A549 (cell line): ENCODE measurements around the gene CUX1. TPM values are rescaled to one million over a fixed set of nuclear protein-coding genes. Genes with fewer than 3 reads are reported as not detected.
A peak's percentile ranks its signal among the peaks of the same experiment; 100 is the strongest.

Experiments
- ATAC-seq, 2 experiments: fragments of 200-7000 bp in 1 of 2; fragments of >200 bp in 1 of 2; cut with Nextera tagmentation in 1 of 2; cut with Tn5 transposase in 1 of 2; 3 replicates each; pipeline versions ENCODE4 v1.8.0 to v1.9.1; 2018 to 2020; ENCODE audit warnings: mild to moderate bottlenecking in 1 of 2, moderate library complexity in 1 of 2
- CTCF ChIA-PET: fragments of 300-600 bp; sonication (Branson Sonifier 250); formaldehyde crosslinking; extraction: SDS; loops from one replicate; lab custom pipeline; 2021; ENCODE audit warnings: antibody characterized with exemption, inconsistent platforms; lab: Yijun Ruan, JAX
- POLR2A ChIA-PET: fragments of 350-600 bp; formaldehyde crosslinking; extraction: SDS; loops from one replicate; lab custom pipeline; 2021; ENCODE audit warnings: antibody characterized with exemption, inconsistent platforms; lab: Yijun Ruan, JAX
- DNase-seq, 2 experiments: peaks; one replicate each; pipeline versions ENCODE4 v3.0.0 to v3.0.0-alpha.2; 2011 to 2016; ENCODE audit warnings: low read depth in 1 of 2, low spot score in 1 of 2
- FAIRE-seq: peaks from 2 replicates; lab custom pipeline; 2011; peaks lifted over from hg19 to GRCh38; lab: Jason Lieb, UNC
- H3K27ac ChIP-seq, 2 experiments: fragments of >200 bp; sonication (Bioruptor Twin); formaldehyde crosslinking; 3 replicates each; pipeline ENCODE4 v1.5.1; 2016 to 2017
- H3K4me1 ChIP-seq: fragments of >200 bp; sonication (Bioruptor Twin); formaldehyde crosslinking; 3 replicates; pipeline ENCODE4 v1.6.1; 2016
- H3K4me2 ChIP-seq: fragments of >200 bp; sonication (Bioruptor Twin); formaldehyde crosslinking; 3 replicates; pipeline ENCODE4 v1.6.1; 2016
- H3K4me3 ChIP-seq: fragments of >200 bp; sonication (Bioruptor Twin); formaldehyde crosslinking; 3 replicates; pipeline ENCODE4 v1.5.1; 2016
- H3K9me3 ChIP-seq: fragments of >200 bp; sonication (Bioruptor Twin); formaldehyde crosslinking; 3 replicates; pipeline ENCODE4 v1.6.1; 2016
- CEBPB ChIP-seq, 2 experiments: fragments of >200 bp in 1 of 2; sonication (Bioruptor Twin) in 1 of 2; formaldehyde crosslinking in 1 of 2; IDR thresholded peaks; 2 replicates each; pipeline ENCODE4 v1.6.1; 2012 to 2016
- CHD4 ChIP-seq: fragments of 200-600 bp; sonication (generic); IDR thresholded peaks from 2 replicates; pipeline ENCODE4 v1.6.1; 2016; ENCODE audit warnings: antibody characterized with exemption, mild to moderate bottlenecking, borderline replicate concordance
- EHF ChIP-seq: fragments of 250-450 bp; sonication (Bioruptor Pico); IDR thresholded peaks from 2 replicates; pipeline ENCODE4 v1.5.0; 2020; ENCODE audit warnings: mild to moderate bottlenecking
- EP300 ChIP-seq, 2 experiments: fragments of >200 bp; sonication (Bioruptor Twin); formaldehyde crosslinking; IDR thresholded peaks; 2 replicates in 1 of 2; 3 replicates in 1 of 2; pipeline ENCODE4 v1.6.1; 2016 to 2017
- FOSB ChIP-seq: fragments of 250-450 bp; sonication (Bioruptor Pico); IDR thresholded peaks from 2 replicates; pipeline ENCODE4 v1.5.0; 2020; ENCODE audit warnings: mild to moderate bottlenecking, moderate library complexity
- FOSL2 ChIP-seq, 2 experiments: fragments of 450-650 bp in 1 of 2; fragments of >200 bp in 1 of 2; sonication (Bioruptor Twin) in 1 of 2; formaldehyde crosslinking; IDR thresholded peaks; 2 replicates each; pipeline versions ENCODE4 v1.5.0 to v1.6.1; 2016 to 2020; ENCODE audit warnings: mild to moderate bottlenecking in 1 of 2, moderate library complexity in 1 of 2
- FOXS1 ChIP-seq: fragments of 250-450 bp; sonication (Bioruptor Pico); IDR thresholded peaks from 2 replicates; pipeline ENCODE4 v1.5.0; 2020; ENCODE audit warnings: mild to moderate bottlenecking, moderate library complexity
- HDAC2 ChIP-seq: fragments of 200-600 bp; sonication (generic); IDR thresholded peaks from 2 replicates; pipeline ENCODE4 v1.6.1; 2016
- HOXA7 ChIP-seq: fragments of 250-450 bp; sonication (Bioruptor Pico); IDR thresholded peaks from 2 replicates; pipeline ENCODE4 v1.5.0; 2020; ENCODE audit warnings: mild to moderate bottlenecking, moderate library complexity
- HOXB13 ChIP-seq: fragments of 250-450 bp; sonication (Bioruptor Pico); IDR thresholded peaks from 2 replicates; pipeline ENCODE4 v1.5.0; 2020; ENCODE audit warnings: low read depth, mild to moderate bottlenecking, moderate library complexity
- JUNB ChIP-seq: fragments of >200 bp; sonication (Bioruptor Twin); formaldehyde crosslinking; IDR thresholded peaks from 2 replicates; pipeline ENCODE4 v1.6.1; 2016
- KDM1A ChIP-seq: fragments of 200-600 bp; sonication (generic); IDR thresholded peaks from 2 replicates; pipeline ENCODE4 v1.6.1; 2016; ENCODE audit warnings: low read depth, mild to moderate bottlenecking
- MAFK ChIP-seq: fragments of 450-650 bp; IDR thresholded peaks from 2 replicates; pipeline ENCODE4 v1.6.1; 2014; ENCODE audit not compliant: partially characterized antibody
- MAZ ChIP-seq: fragments of 150-350 bp; IDR thresholded peaks from 2 replicates; pipeline ENCODE4 v1.6.1; 2014; ENCODE audit warnings: antibody characterized with exemption, low read depth, low read length, borderline replicate concordance
- NPAS2 ChIP-seq: fragments of 250-450 bp; sonication (Bioruptor Pico); IDR thresholded peaks from 2 replicates; pipeline ENCODE4 v1.8.0; 2022; ENCODE audit warnings: mild to moderate bottlenecking, moderate library complexity, borderline replicate concordance
- RCOR1 ChIP-seq: fragments of 150-350 bp; IDR thresholded peaks from 2 replicates; pipeline ENCODE4 v1.6.1; 2014; ENCODE audit warnings: antibody characterized with exemption, low read length, low read depth
- SMC3 ChIP-seq: fragments of >200 bp; sonication (Bioruptor Twin); formaldehyde crosslinking; IDR thresholded peaks from 3 replicates; pipeline ENCODE4 v1.6.1; 2018; ENCODE audit warnings: inconsistent platforms
- SREBF2 ChIP-seq: fragments of 450-650 bp; IDR thresholded peaks from 2 replicates; pipeline ENCODE4 v1.6.1; 2014; ENCODE audit warnings: mild to moderate bottlenecking, moderate library complexity
- ZFP36 ChIP-seq: fragments of 450-650 bp; IDR thresholded peaks from 2 replicates; pipeline ENCODE4 v1.6.1; 2014; ENCODE audit warnings: borderline replicate concordance; ENCODE audit not compliant: partially characterized antibody
- WGBS: methylation state at CpG from one replicate; pipeline ENCODE4 v1.1.6; 2017; ENCODE audit errors: missing lambda C conversion rate; 5-methylcytosine and 5-hydroxymethylcytosine counted together
- polyA plus RNA-seq, 4 experiments: library from polyadenylated mRNA; depleted of rRNA in 3 of 4; stranded (reverse); fragments of >200 nt; fragmentation: RNase III in 1 of 4; extraction: RNeasy Plus Mini Kit Qiagen cat#74134 plus additional on column Dnase treatment in 1 of 4; gene quantifications; 2 replicates in 3 of 4; 3 replicates in 1 of 4; pipeline ENCODE4 v1.2.3, GENCODE V29; 2011 to 2017
- TF ChIP-seq, protein P1 (sequence below): fragments of 450-650 bp; IDR thresholded peaks from 2 replicates; pipeline ENCODE4 v1.6.1; 2014; ENCODE audit warnings: antibody characterized with exemption
- TF ChIP-seq, protein P2 (sequence below): IDR thresholded peaks from 2 replicates; pipeline ENCODE4 v1.6.1; 2012
- TF ChIP-seq, protein P3 (sequence below): fragments of 250-450 bp; sonication (Bioruptor Pico); IDR thresholded peaks from 2 replicates; pipeline ENCODE4 v1.5.0; 2021; ENCODE audit warnings: mild to moderate bottlenecking, moderate library complexity, borderline replicate concordance
- TF ChIP-seq, protein P4 (sequence below): IDR thresholded peaks from 2 replicates; pipeline ENCODE4 v1.6.1; 2012

CUX1 gene
- polyA plus RNA-seq, 2 of the 4 experiments (the other 2 are of a cell fraction) = 32.7 to 33.4 TPM

DNA sequence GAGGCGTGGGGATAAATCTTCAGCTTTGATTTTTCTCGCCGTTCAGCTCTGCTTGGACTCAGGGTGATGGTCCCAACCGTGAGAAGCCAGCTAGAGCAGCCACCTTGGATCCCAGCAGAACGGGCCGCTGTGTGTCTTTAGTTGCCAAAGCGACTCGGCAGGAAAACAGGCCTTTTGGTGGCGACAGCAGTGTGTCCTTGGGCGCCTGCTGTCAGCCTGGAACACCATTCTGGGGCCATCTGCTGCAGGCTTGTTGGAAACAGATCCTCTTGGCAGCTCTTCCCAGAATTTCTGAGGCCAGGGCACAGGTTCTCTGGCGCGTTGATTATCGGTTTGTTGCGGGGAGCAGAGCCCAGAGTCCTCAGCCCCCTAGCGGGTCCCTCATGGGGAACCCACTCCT lies 97.6 kb downstream of the CUX1 start:
- DNase-seq (no peak), FAIRE-seq (no peak), ATAC-seq (no peak)
- Histone ChIP-seq H3K4me2 (no peak overlapping the region), H3K4me1 (peaks cover 16% of the 10 kb centered on the region; the same call in 2 of the 3 replicates), H3K27ac (peak overlapping the region in 1 of 2 experiments; percentile 37; a peak in 1 of 6 replicates), H3K9me3 (no peaks in the 10 kb centered on the region), H3K4me3 (no peak overlapping the region)
- TF ChIP-seq KDM1A = no peak
- no peak for TF ChIP-seq HDAC2
- no peak for TF ChIP-seq CEBPB (IDR thresholded peaks at IDR 0.05)
- TF ChIP-seq, protein P1, sequence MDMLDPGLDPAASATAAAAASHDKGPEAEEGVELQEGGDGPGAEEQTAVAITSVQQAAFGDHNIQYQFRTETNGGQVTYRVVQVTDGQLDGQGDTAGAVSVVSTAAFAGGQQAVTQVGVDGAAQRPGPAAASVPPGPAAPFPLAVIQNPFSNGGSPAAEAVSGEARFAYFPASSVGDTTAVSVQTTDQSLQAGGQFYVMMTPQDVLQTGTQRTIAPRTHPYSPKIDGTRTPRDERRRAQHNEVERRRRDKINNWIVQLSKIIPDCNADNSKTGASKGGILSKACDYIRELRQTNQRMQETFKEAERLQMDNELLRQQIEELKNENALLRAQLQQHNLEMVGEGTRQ = no peak
- TF ChIP-seq MAFK = no peak
- no peak for TF ChIP-seq SREBF2
- TF ChIP-seq, protein P2, sequence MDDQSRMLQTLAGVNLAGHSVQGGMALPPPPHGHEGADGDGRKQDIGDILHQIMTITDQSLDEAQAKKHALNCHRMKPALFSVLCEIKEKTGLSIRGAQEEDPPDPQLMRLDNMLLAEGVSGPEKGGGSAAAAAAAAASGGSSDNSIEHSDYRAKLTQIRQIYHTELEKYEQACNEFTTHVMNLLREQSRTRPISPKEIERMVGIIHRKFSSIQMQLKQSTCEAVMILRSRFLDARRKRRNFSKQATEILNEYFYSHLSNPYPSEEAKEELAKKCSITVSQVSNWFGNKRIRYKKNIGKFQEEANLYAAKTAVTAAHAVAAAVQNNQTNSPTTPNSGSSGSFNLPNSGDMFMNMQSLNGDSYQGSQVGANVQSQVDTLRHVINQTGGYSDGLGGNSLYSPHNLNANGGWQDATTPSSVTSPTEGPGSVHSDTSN = no peak
- no peak for TF ChIP-seq HOXA7 (CRISPR knock-in tag)
- TF ChIP-seq SMC3 = no peak
- TF ChIP-seq CHD4 = no peak
- TF ChIP-seq, protein P3, sequence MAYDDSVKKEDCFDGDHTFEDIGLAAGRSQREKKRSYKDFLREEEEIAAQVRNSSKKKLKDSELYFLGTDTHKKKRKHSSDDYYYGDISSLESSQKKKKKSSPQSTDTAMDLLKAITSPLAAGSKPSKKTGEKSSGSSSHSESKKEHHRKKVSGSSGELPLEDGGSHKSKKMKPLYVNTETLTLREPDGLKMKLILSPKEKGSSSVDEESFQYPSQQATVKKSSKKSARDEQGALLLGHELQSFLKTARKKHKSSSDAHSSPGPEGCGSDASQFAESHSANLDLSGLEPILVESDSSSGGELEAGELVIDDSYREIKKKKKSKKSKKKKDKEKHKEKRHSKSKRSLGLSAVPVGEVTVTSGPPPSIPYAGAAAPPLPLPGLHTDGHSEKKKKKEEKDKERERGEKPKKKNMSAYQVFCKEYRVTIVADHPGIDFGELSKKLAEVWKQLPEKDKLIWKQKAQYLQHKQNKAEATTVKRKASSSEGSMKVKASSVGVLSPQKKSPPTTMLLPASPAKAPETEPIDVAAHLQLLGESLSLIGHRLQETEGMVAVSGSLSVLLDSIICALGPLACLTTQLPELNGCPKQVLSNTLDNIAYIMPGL = no peak
- no peak for TF ChIP-seq FOSL2 (IDR thresholded peaks at IDR 0.05)
- TF ChIP-seq FOSL2 (CRISPR knock-in tag; IDR thresholded peaks at IDR 0.05) = no peak
- no peak for TF ChIP-seq FOXS1 (CRISPR knock-in tag)
- TF ChIP-seq, protein P4, sequence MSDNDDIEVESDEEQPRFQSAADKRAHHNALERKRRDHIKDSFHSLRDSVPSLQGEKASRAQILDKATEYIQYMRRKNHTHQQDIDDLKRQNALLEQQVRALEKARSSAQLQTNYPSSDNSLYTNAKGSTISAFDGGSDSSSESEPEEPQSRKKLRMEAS = no peak
- no peak for TF ChIP-seq MAZ
- no peak for TF ChIP-seq EHF (CRISPR knock-in tag)
- no peak for TF ChIP-seq FOSB
- no peak for TF ChIP-seq NPAS2
- no peak for TF ChIP-seq RCOR1
- no peak for TF ChIP-seq HOXB13 (CRISPR knock-in tag)
- ChIA-PET POLR2A (no interaction called here), CTCF (interaction anchor here (0.7 kb wide), 1 partner anchor 9 kb away, joined by 3 read pairs; no protein-coding TSS in a partner anchor)
- WGBS = 89% methylated on average over 15 of the region's 15 CpGs

DNA sequence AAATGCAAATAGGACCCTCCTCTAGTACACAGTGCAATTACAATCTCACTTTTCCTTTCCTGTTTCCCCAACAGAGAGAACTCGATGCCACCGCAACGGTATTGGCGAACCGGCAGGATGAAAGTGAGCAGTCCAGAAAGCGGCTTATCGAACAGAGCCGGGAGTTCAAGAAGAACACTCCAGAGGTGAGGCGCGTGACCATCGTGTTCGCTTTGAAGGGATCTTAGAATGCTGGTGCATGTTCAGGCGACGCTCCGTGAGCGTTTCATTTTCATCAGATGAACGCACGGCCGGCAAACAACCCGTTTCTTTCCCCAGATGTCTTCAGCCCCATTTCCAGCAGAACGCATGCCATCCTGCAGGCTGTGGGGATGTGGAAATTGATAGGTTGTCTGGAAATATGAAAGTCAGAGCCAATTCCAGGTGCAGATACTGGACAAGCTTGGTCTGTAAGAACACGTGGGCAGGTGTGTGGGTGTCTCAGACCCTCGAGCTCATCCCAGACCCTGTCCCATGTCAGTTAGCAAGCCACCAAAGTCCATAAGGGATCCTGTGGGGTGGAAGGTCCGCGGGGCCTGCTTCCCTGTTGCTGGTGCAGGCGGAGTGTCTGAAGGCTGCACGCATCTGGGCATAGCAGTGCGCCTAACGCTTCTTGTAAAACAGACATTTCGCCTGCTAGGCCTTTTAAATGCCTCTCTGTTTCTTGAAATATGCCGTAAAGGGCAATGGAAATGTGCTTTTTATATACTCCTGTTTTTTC lies 98.8 kb downstream of the CUX1 start:
- H3K4me3 ChIP-seq = no peak overlapping the region
- H3K4me1 ChIP-seq = peaks cover 16% of the 10 kb centered on the region; the same call in 2 of the 3 replicates
- H3K4me2 ChIP-seq = no peak overlapping the region
- no peaks in the 10 kb centered on the region for H3K9me3 ChIP-seq
- no peak overlapping the region for H3K27ac ChIP-seq
- ATAC-seq (no peak), FAIRE-seq (no peak), DNase-seq (no peak)
- ChIA-PET POLR2A (no interaction called here), CTCF (interaction anchor here (0.5 to 0.7 kb wide), 2 partner anchors 10 to 394 kb away, joined by 3 to 5 read pairs; no protein-coding TSS in a partner anchor)
- TF ChIP-seq ZFP36 = no peak
- TF ChIP-seq EP300 (IDR thresholded peaks at IDR 0.05) = no peak
- no peak for TF ChIP-seq JUNB
- TF ChIP-seq NPAS2 = no peak
- 96% methylated on average over 31 of the region's 31 CpGs for WGBS
